Measurements from ENCODE around the gene MRPS18C. TPM values are rescaled to one million over a fixed set of nuclear protein-coding genes. Genes with fewer than 3 reads are reported as not detected.

The MRPS18C gene
- total and polyA plus RNA-seq, 2 of the 4 experiments (the other 2 are of a cell fraction) = 8.6 to 12.2 TPM

- H3K56ac ChIP-seq (ENCODE audit: extremely low read depth, insufficient read depth, low read length) = no peak overlapping the region
- no peaks in the 10 kb centered on the region for H3K79me1 ChIP-seq (ENCODE audit: low read depth in 1 of 2, low read length in 2 of 2)
- no TSS peak for BruUV-seq (replicated peaks)
- ATAC-seq (ENCODE audit: low read depth) (no peak), DNase-seq (no peak)
- in situ Hi-C loops (cut with MboI; ENCODE audit: low sequenced_read_pairs) = no loop called here
- no peak overlapping the region for H2BK20ac ChIP-seq (ENCODE audit: low read depth, low read length)
- H2AK5ac ChIP-seq (ENCODE audit: low read depth, low read length) = no peak overlapping the region
- H2BK120ac ChIP-seq (ENCODE audit: low read depth, low read length) = no peak overlapping the region
- H3K14ac ChIP-seq (replicated peaks; ENCODE audit: low read depth, low read length) = no peak overlapping the region
- H2BK5ac ChIP-seq (ENCODE audit: low read depth, low read length, poor library complexity, severe bottlenecking) = no peak overlapping the region
- no peak overlapping the region for H3K27ac ChIP-seq (ENCODE audit: insufficient read depth, low read length)
- H3K9me1 ChIP-seq (ENCODE audit: insufficient read depth, low read length) = no peaks in the 10 kb centered on the region
- H4K20me1 ChIP-seq (ENCODE audit: insufficient read depth, low read length) = no peaks in the 10 kb centered on the region
- H3K36me3 ChIP-seq (ENCODE audit: control insufficient read depth, insufficient read depth, low read length) = no peaks in the 10 kb centered on the region
- no peak overlapping the region for H3K23ac ChIP-seq (ENCODE audit: low read depth, low read length)
- no peak overlapping the region for H3K9ac ChIP-seq (ENCODE audit: low read depth, low read length)
- ChIA-PET POLR2A (ENCODE audit: unreplicated experiment) (no interaction called here), CTCF (no interaction called here)
- no peak overlapping the region for H2AK9ac ChIP-seq (replicated peaks; ENCODE audit: low read depth, low read length, poor library complexity)
- peak overlapping the region; percentile 44; the same call in 1 of the 2 replicates for H3K4me2 ChIP-seq (ENCODE audit: low read depth, low read length)
- H4K91ac ChIP-seq (ENCODE audit: insufficient read depth, low read depth, low read length) = no peak overlapping the region
- no peak overlapping the region for H3K18ac ChIP-seq (ENCODE audit: low read depth, low read length)
- no peaks in the 10 kb centered on the region for H3K9me3 ChIP-seq (ENCODE audit: control insufficient read depth, insufficient read depth, low read length)
- H2AFZ ChIP-seq (replicated peaks; ENCODE audit: low read length, poor library complexity) = no peak overlapping the region
- no peak overlapping the region for H3K4ac ChIP-seq (ENCODE audit: low read depth, low read length)
- H3K4me1 ChIP-seq (ENCODE audit: control insufficient read depth, insufficient read depth, low read length) = no peaks in the 10 kb centered on the region
- intact Hi-C loops (cut with micrococcal nuclease) = loop anchor here (2.0 kb wide), 1 partner anchor 151 kb away; no protein-coding TSS in a partner anchor
- dilution Hi-C loops (cut with HindIII; ENCODE audit: low sequenced_read_pairs, unreplicated experiment) = no loop called here
- no peak overlapping the region for H4K8ac ChIP-seq (ENCODE audit: low read depth in 2 of 2, low read length in 2 of 2)
- H2BK15ac ChIP-seq (ENCODE audit: low read depth, low read length) = no peak overlapping the region
- H3K27me3 ChIP-seq (ENCODE audit: control insufficient read depth, insufficient read depth, low read length) = no peaks in the 10 kb centered on the region
- WGBS, 2 experiments (ENCODE audit: extremely low coverage in 2 of 2, insufficient read length in 1 of 2) = no CpG with 5 or more reads among the region's 1 CpG
- H3K4me3 ChIP-seq (ENCODE audit: insufficient read depth, low read depth, low read length) = no peak overlapping the region
- H4K5ac ChIP-seq (ENCODE audit: low read depth, low read length) = no peak overlapping the region
- TF ChIP-seq POLR2A (IDR thresholded peaks at IDR 0.05; ENCODE audit: low read depth, low read length) (no peak), ELK1 (IDR thresholded peaks at IDR 0.05; ENCODE audit: borderline replicate concordance, low read depth, low read length) (no peak)
These were observed 34.0 kb downstream of the MRPS18C start for GRCh38 chr4:83489711-83490326.

All from IMR-90 (cell line).